HL-60 (cell line): Measurements from ENCODE around the gene STRIT1.

ENCODE experiments used
- DNase-seq, 2 experiments: peaks; one replicate each; pipeline ENCODE4 v3.0.0-alpha.2; 2010 to 2020; ENCODE audit warnings: low read depth in 1 of 2, low spot score in 1 of 2
- H3K27ac ChIP-seq: fragments of 250-450 bp; sonication (Bioruptor Pico); replicated peaks from 2 replicates; pipeline ENCODE4 v1.5.1; 2020; ENCODE audit warnings: mild to moderate bottlenecking, moderate library complexity
- H3K27me3 ChIP-seq: fragments of 250-450 bp; sonication (Bioruptor Pico); 2 replicates; pipeline ENCODE4 v1.5.1; 2021; ENCODE audit warnings: mild to moderate bottlenecking, moderate library complexity; ENCODE audit not compliant: insufficient read depth, poor library complexity, severe bottlenecking
- H3K4me3 ChIP-seq: replicated peaks from 2 replicates; pipeline ENCODE4 v1.5.1; 2011; ENCODE audit warnings: mild to moderate bottlenecking, control low read depth, low read length; ENCODE audit not compliant: insufficient read depth
- GABPA ChIP-seq: IDR thresholded peaks from 2 replicates; pipeline ENCODE4 v1.6.1; 2012; ENCODE audit warnings: low read depth
- POLR2AphosphoS5 ChIP-seq: IDR thresholded peaks from 2 replicates; pipeline ENCODE4 v1.6.1; 2012; ENCODE audit warnings: low read depth
- SPI1 ChIP-seq: IDR thresholded peaks from 2 replicates; pipeline ENCODE4 v1.6.1; 2012; ENCODE audit warnings: low read depth, mild to moderate bottlenecking, borderline replicate concordance
- TF ChIP-seq, protein P1 (sequence below): IDR thresholded peaks from 2 replicates; pipeline ENCODE4 v1.6.1; 2012; ENCODE audit warnings: low read depth; ENCODE audit not compliant: insufficient replicate concordance
- TF ChIP-seq, protein P2 (sequence below): IDR thresholded peaks from one replicate; pipeline ENCODE4 v1.5.1; 2011; ENCODE audit warnings: low read length, control low read depth, inconsistent platforms; ENCODE audit not compliant: insufficient read depth

The STRIT1 gene

DNA sequence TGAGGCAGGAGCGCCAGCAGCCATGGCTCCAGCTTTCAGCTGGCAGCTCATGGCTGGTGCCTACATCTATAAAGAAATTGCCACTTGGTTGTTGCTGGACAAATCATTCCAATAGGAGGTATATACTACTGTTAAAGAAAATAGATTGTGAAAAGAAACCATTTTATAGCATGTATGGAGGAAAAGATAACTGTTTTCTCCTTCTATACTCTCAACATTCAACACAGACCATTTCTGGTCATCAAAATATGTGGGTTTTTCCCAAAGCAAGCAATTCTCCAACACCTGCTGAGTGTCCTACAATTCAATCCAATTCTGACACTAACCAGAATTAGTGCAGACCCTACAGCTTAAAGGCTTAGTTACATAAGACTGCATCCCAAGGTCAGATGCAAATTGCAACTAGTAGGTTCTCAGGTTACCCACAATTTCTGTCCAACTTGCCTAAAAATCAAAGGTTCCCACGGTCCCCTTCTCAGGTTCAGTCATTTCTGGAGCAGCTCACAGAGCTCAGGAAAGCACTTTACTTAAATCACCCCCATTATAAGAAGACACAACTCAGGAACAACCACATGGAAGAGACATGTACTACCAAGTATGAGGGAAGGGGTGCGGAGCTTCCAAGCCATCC is 42.4 kb upstream of the STRIT1 start:
- no peak for DNase-seq
- H3K4me3 ChIP-seq: no peak overlapping the region
- no peaks in the 10 kb centered on the region for H3K27me3 ChIP-seq
- peak overlapping the region; percentile 55 for H3K27ac ChIP-seq
- TF ChIP-seq, protein P1, sequence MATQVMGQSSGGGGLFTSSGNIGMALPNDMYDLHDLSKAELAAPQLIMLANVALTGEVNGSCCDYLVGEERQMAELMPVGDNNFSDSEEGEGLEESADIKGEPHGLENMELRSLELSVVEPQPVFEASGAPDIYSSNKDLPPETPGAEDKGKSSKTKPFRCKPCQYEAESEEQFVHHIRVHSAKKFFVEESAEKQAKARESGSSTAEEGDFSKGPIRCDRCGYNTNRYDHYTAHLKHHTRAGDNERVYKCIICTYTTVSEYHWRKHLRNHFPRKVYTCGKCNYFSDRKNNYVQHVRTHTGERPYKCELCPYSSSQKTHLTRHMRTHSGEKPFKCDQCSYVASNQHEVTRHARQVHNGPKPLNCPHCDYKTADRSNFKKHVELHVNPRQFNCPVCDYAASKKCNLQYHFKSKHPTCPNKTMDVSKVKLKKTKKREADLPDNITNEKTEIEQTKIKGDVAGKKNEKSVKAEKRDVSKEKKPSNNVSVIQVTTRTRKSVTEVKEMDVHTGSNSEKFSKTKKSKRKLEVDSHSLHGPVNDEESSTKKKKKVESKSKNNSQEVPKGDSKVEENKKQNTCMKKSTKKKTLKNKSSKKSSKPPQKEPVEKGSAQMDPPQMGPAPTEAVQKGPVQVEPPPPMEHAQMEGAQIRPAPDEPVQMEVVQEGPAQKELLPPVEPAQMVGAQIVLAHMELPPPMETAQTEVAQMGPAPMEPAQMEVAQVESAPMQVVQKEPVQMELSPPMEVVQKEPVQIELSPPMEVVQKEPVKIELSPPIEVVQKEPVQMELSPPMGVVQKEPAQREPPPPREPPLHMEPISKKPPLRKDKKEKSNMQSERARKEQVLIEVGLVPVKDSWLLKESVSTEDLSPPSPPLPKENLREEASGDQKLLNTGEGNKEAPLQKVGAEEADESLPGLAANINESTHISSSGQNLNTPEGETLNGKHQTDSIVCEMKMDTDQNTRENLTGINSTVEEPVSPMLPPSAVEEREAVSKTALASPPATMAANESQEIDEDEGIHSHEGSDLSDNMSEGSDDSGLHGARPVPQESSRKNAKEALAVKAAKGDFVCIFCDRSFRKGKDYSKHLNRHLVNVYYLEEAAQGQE: no peak
- TF ChIP-seq, protein P2, sequence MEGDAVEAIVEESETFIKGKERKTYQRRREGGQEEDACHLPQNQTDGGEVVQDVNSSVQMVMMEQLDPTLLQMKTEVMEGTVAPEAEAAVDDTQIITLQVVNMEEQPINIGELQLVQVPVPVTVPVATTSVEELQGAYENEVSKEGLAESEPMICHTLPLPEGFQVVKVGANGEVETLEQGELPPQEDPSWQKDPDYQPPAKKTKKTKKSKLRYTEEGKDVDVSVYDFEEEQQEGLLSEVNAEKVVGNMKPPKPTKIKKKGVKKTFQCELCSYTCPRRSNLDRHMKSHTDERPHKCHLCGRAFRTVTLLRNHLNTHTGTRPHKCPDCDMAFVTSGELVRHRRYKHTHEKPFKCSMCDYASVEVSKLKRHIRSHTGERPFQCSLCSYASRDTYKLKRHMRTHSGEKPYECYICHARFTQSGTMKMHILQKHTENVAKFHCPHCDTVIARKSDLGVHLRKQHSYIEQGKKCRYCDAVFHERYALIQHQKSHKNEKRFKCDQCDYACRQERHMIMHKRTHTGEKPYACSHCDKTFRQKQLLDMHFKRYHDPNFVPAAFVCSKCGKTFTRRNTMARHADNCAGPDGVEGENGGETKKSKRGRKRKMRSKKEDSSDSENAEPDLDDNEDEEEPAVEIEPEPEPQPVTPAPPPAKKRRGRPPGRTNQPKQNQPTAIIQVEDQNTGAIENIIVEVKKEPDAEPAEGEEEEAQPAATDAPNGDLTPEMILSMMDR: no peak
- TF ChIP-seq GABPA (no peak), SPI1 (no peak), POLR2AphosphoS5 (no peak)

- TF ChIP-seq, protein P2: no peak
- TF ChIP-seq, protein P1: no peak
- no peak for TF ChIP-seq SPI1
- peak; percentile 92 for TF ChIP-seq POLR2AphosphoS5
- 0 out of 2 replicates have a peak, but pooled peaks have one; percentile 41 for TF ChIP-seq GABPA
- Histone ChIP-seq H3K27ac (peak overlapping the region; percentile 55), H3K27me3 (no peaks in the 10 kb centered on the region), H3K4me3 (no peak overlapping the region)
- peak in 1 of 2 experiments; percentile 76 for DNase-seq
Measured at GRCh38 chr3:155334914-155335723, 41.6 kb upstream of the STRIT1 start.

GRCh38 chr3:155334215-155334913 is 40.9 kb upstream of the STRIT1 start:
- H3K27me3 ChIP-seq: no peaks in the 10 kb centered on the region
- H3K27ac ChIP-seq: peak overlapping the region; percentile 55
- H3K4me3 ChIP-seq: no peak overlapping the region
- TF ChIP-seq GABPA (no peak), POLR2AphosphoS5 (no peak), SPI1 (no peak)
- TF ChIP-seq, protein P2: no peak
- TF ChIP-seq, protein P1: no peak
- DNase-seq: no peak
